HepG2 (cell line): ENCODE data around the gene KIFC1. TPM values are rescaled to one million over a fixed set of nuclear protein-coding genes. Genes with fewer than 3 reads are reported as not detected.

Experiments used
- AFF4 ChIP-seq: sonication (generic); formaldehyde crosslinking; IDR thresholded peaks from 2 replicates; pipeline ENCODE4 v1.4.0; 2020; ENCODE audit warnings: missing genetic modification reagents
- CBX2 ChIP-seq, 2 experiments: fragments of 200-600 bp in 1 of 2; sonication (generic); formaldehyde crosslinking in 1 of 2; IDR thresholded peaks; 2 replicates each; pipeline versions ENCODE4 v1.7.0 to v1.8.1; 2018 to 2022; ENCODE audit warnings: low read depth in 2 of 2, low read length in 1 of 2, mild to moderate bottlenecking in 1 of 2, missing genetic modification reagents in 1 of 2
- CCDC6 ChIP-seq: sonication (generic); formaldehyde crosslinking; IDR thresholded peaks from 2 replicates; pipeline ENCODE4 v1.8.1; 2022; ENCODE audit warnings: mild to moderate bottlenecking, missing genetic modification reagents, moderate library complexity
- JDP2 ChIP-seq: sonication (generic); formaldehyde crosslinking; IDR thresholded peaks from 2 replicates; pipeline ENCODE4 v1.8.1; 2022; ENCODE audit warnings: missing genetic modification reagents, borderline replicate concordance
- KLF16 ChIP-seq, 2 experiments: sonication (generic) in 1 of 2; formaldehyde crosslinking in 1 of 2; IDR thresholded peaks; 2 replicates each; pipeline versions ENCODE4 v1.6.1 to v1.8.0; 2016 to 2023; ENCODE audit warnings: missing genetic modification reagents in 2 of 2, missing compliant biosample characterization in 1 of 2
- ZNF296 ChIP-seq: sonication (generic); formaldehyde crosslinking; conservative IDR thresholded peaks from 2 replicates; pipeline ENCODE4 v1.5.0; 2020; ENCODE audit warnings: mild to moderate bottlenecking, missing genetic modification reagents
- ZNF33A ChIP-seq: sonication (generic); formaldehyde crosslinking; IDR thresholded peaks from 2 replicates; pipeline ENCODE4 v1.5.1; 2020; ENCODE audit warnings: missing genetic modification reagents, mild to moderate bottlenecking, moderate library complexity, borderline replicate concordance
- ZNF543 ChIP-seq: sonication (generic); formaldehyde crosslinking; IDR thresholded peaks from 2 replicates; pipeline ENCODE4 v1.4.0; 2020; ENCODE audit warnings: mild to moderate bottlenecking, missing genetic modification reagents
- ZNF580 ChIP-seq: IDR thresholded peaks from 2 replicates; pipeline ENCODE4 v1.6.1; 2016; ENCODE audit warnings: low read depth, borderline replicate concordance
- ZNF761 ChIP-seq: sonication (generic); formaldehyde crosslinking; conservative IDR thresholded peaks from 2 replicates; pipeline ENCODE4 v1.4.0; 2020; ENCODE audit warnings: mild to moderate bottlenecking, missing genetic modification reagents
- ZXDC ChIP-seq: sonication (generic); formaldehyde crosslinking; IDR thresholded peaks from 2 replicates; pipeline ENCODE4 v1.5.0; 2020; ENCODE audit warnings: mild to moderate bottlenecking, missing genetic modification reagents
- polyA plus RNA-seq, 8 experiments: library from polyadenylated mRNA; depleted of rRNA in 3 of 8; stranded (reverse) in 7 of 8; unstranded in 1 of 8; fragments of >200 nt; fragmentation: Illumina TruSeq in 4 of 8; extraction: Trizol in 4 of 8; gene quantifications; 2 replicates each; pipeline versions ENCODE4 v1.2.1 to v1.2.3, GENCODE V29; 2011 to 2016; ENCODE audit warnings: low read depth in 4 of 8, missing spikeins in 1 of 8, mixed read lengths in 1 of 8; ENCODE audit not compliant: insufficient read depth in 1 of 8
- total RNA-seq, 5 experiments: library from RNA; depleted of rRNA; stranded (reverse); fragments of >200 nt; fragmentation: Illumina TruSeq; extraction: Trizol; gene quantifications; 2 replicates each; pipeline ENCODE4 v1.2.3, GENCODE V29; 2016; ENCODE audit warnings: low read depth in 1 of 5

The KIFC1 gene
- total and polyA plus RNA-seq, 2 of the 13 experiments (the other 11 are each of a cell fraction or from before 2014, with no cell fraction given) = 25.0 to 45.5 TPM

DNA sequence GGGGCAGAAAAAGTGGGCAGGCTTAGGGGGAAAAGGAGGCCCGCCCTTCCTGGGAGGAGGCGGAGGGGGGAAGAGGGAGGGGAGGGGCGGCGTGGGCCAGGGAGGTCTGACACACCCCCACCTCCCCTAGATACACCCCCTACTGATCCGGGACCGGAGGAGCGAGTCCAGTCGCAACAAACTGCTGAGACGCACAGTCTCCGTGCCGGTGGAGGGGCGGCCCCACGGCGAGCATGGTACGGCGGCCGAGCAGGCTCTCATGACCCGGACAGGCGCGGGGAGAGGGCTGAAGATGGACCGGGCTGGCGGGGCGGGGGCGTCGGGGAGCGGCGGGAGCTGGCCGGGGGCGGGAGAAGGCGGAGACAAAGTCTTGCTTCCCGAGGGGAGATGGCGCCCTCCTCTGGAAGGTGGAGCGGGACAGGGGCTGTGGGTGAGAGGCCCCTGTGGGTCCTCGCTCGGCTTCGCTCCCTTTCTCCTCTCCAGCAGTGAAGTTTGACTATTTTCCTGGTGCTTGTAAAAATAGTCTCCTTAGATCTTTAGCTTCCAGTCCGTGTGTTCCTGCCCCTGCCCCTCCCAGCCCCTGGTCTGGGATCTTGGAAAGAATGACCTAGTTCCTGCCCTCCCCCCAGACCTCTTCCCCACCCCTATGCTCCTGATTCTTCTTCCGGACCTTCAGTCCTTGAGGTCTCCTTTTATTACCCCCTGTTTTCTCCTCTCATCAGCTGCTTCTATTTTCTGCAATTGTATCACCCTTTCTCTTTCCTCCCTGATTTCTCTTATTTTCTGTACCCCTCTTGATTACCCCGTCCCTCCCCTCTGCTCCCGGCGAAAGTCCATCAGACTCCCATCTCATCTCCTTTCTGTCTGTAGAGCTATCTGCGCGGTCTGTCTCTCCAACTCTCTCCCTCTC lies 34.3 kb downstream of the KIFC1 start (continued):
- TF ChIP-seq ZXDC (CRISPR knock-in tag) (no peak), CCDC6 (CRISPR knock-in tag) (no peak; the same call in 1 of the 2 replicates), ZNF33A (CRISPR knock-in tag) (no peak), AFF4 (no peak), CBX2 (IDR thresholded peaks at IDR 0.05; ENCODE audit: low read depth, low read length) (no peak), CBX2 (CRISPR knock-in tag; IDR thresholded peaks at IDR 0.05; ENCODE audit: low read depth) (no peak), ZNF580 (peak; percentile 76; the same call in 1 of the 2 replicates), ZNF761 (CRISPR knock-in tag) (no peak), ZNF543 (CRISPR knock-in tag) (0 out of 2 replicates have a peak, but pooled peaks have one; percentile 74), JDP2 (CRISPR knock-in tag) (no peak), KLF16 (CRISPR knock-in tag; IDR thresholded peaks at IDR 0.05) (peak in 1 of 2 experiments; percentile 68; a peak in 3 of 4 replicates), ZNF296 (CRISPR knock-in tag) (no peak)
